NCI-H128 (cell line): ENCODE measurements around the gene ANGPTL5.
"Not testable (repeated sequence)": the region's sequence is repeated elsewhere in the genome, so short reads cannot be mapped to it uniquely, and the experiment has no call there.

Source experiments
- DNase-seq: peaks from one replicate; lab custom pipeline; 2025; ENCODE audit not compliant: unreplicated experiment; lab: John Stamatoyannopoulos, UW

Gene ANGPTL5

GRCh38 chr11:101916422-101916821 lies at the start of gene ANGPTL5:
ANGPTL5 (minus strand) TSS chr11:101916522; CDS start chr11:101907909, 8,613 bp downstream.
- DNase-seq = no peak

- not testable (repeated sequence) for DNase-seq
These were observed 47.9 kb upstream of the ANGPTL5 start for GRCh38 chr11:101964200-101964599.

GRCh38 chr11:101960231-101960630 lies 43.9 kb upstream of the ANGPTL5 start:
- DNase-seq = no peak

GRCh38 chr11:101955701-101956100 lies 39.4 kb upstream of the ANGPTL5 start:
- no peak for DNase-seq

- DNase-seq = no peak
These were observed 39.0 kb upstream of the ANGPTL5 start for GRCh38 chr11:101955278-101955677.

GRCh38 chr11:101949680-101950220 lies 33.4 kb upstream of the ANGPTL5 start:
- DNase-seq = no peak

- no peak for DNase-seq
These were observed 29.1 kb upstream of the ANGPTL5 start for GRCh38 chr11:101945448-101945847.

GRCh38 chr11:101944923-101945322 lies 28.6 kb upstream of the ANGPTL5 start:
- DNase-seq = no peak

GRCh38 chr11:101940901-101941520 lies 24.7 kb upstream of the ANGPTL5 start:
- no peak for DNase-seq

GRCh38 chr11:101931692-101932091 lies 15.4 kb upstream of the ANGPTL5 start:
- DNase-seq = no peak

GRCh38 chr11:101929294-101929915 lies 13.1 kb upstream of the ANGPTL5 start:
- DNase-seq = no peak

- no peak for DNase-seq
These were observed 7.2 kb upstream of the ANGPTL5 start for GRCh38 chr11:101923554-101923953.

GRCh38 chr11:101920992-101921391 lies 4.7 kb upstream of the ANGPTL5 start:
- DNase-seq = no peak

- DNase-seq = no peak
These were observed 904 bp upstream of the ANGPTL5 start for GRCh38 chr11:101917226-101917625.

GRCh38 chr11:101915791-101916291 lies 481 bp downstream of the ANGPTL5 start:
- no peak for DNase-seq

GRCh38 chr11:101914738-101915426 lies 1.4 kb downstream of the ANGPTL5 start, which contains the start of gene CEP126:
CEP126 (plus strand) TSS chr11:101915010; CDS start chr11:101915285, 275 bp downstream.
- peak; percentile 96 for DNase-seq

- DNase-seq = no peak
These were observed 2.0 kb downstream of the ANGPTL5 start for GRCh38 chr11:101914341-101914737.

- no peak for DNase-seq
These were observed 2.7 kb downstream of the ANGPTL5 start for GRCh38 chr11:101913656-101914055.

GRCh38 chr11:101912823-101913284 lies 3.5 kb downstream of the ANGPTL5 start:
- DNase-seq = no peak

GRCh38 chr11:101909087-101909486 lies 7.2 kb downstream of the ANGPTL5 start:
- DNase-seq = no peak

- DNase-seq = no peak
These were observed 8.5 kb downstream of the ANGPTL5 start for GRCh38 chr11:101907815-101908214.

- no peak for DNase-seq
These were observed 21.8 kb downstream of the ANGPTL5 start for GRCh38 chr11:101894505-101894904.
